SK-N-MC (cell line): ENCODE data around the gene GPR158.

Experiments
- DNase-seq: peaks from one replicate; pipeline ENCODE4 v3.0.0-alpha.2; 2011; ENCODE audit warnings: low read depth, low spot score
- H3K27ac ChIP-seq: fragments of 200-600 bp; sonication (generic); 2 replicates; pipeline ENCODE4 v1.5.1; 2016; ENCODE audit warnings: mixed run types
- H3K36me3 ChIP-seq: fragments of 200-600 bp; sonication (generic); 2 replicates; pipeline ENCODE4 v1.6.1; 2017; ENCODE audit warnings: antibody characterized with exemption, low read length, mixed read lengths; ENCODE audit not compliant: insufficient read depth
- H3K4me3 ChIP-seq: fragments of 200-600 bp; sonication (generic); 2 replicates; pipeline ENCODE4 v1.5.1; 2016
- H3K9ac ChIP-seq: fragments of 200-600 bp; sonication (generic); 2 replicates; pipeline ENCODE4 v1.8.0; 2017; ENCODE audit warnings: mixed run types, mixed read lengths; ENCODE audit not compliant: insufficient read length
- H3K9me3 ChIP-seq: fragments of 200-600 bp; sonication (generic); 2 replicates; pipeline ENCODE4 v1.6.1; 2017; ENCODE audit warnings: low read depth, mild to moderate bottlenecking, antibody characterized with exemption, low read length, moderate library complexity, mixed read lengths
- EZH2 ChIP-seq: fragments of 200-600 bp; sonication (generic); IDR thresholded peaks from one replicate; pipeline ENCODE4 v1.6.1; 2017; ENCODE audit warnings: antibody characterized with exemption
- FOXP2 ChIP-seq: optimal IDR thresholded peaks from 2 replicates; pipeline ENCODE3; 2011; ENCODE audit warnings: mild to moderate bottlenecking, moderate library complexity; ENCODE audit not compliant: insufficient read depth; ENCODE audit errors: extremely low read length, control extremely low read depth
- POLR2AphosphoS5 ChIP-seq: IDR thresholded peaks from 2 replicates; pipeline ENCODE4 v1.6.1; 2012; ENCODE audit warnings: mild to moderate bottlenecking, low read depth, low read length, borderline replicate concordance

The GPR158 gene

GRCh38 chr10:25561758-25562157, 387.0 kb downstream of the GPR158 start:
- no peak overlapping the region for H3K9ac ChIP-seq
- no peak overlapping the region for H3K27ac ChIP-seq
- H3K9me3 ChIP-seq, result no peaks in the 10 kb centered on the region
- no peaks in the 10 kb centered on the region for H3K36me3 ChIP-seq
- DNase-seq, result no peak
- H3K4me3 ChIP-seq, result no peak overlapping the region
- TF ChIP-seq FOXP2 (no peak), POLR2AphosphoS5 (no peak)

GRCh38 chr10:25562547-25562946, 387.7 kb downstream of the GPR158 start:
- H3K9me3 ChIP-seq, result no peaks in the 10 kb centered on the region
- no peak overlapping the region for H3K27ac ChIP-seq
- no peak for DNase-seq
- no peak overlapping the region for H3K9ac ChIP-seq
- H3K36me3 ChIP-seq, result no peaks in the 10 kb centered on the region
- H3K4me3 ChIP-seq, result no peak overlapping the region
- no peak for TF ChIP-seq FOXP2
- TF ChIP-seq POLR2AphosphoS5, result no peak

- DNase-seq, result no peak
- no peak for TF ChIP-seq EZH2
- TF ChIP-seq POLR2AphosphoS5, result no peak
- TF ChIP-seq FOXP2, result no peak
- Histone ChIP-seq H3K4me3 (no peak overlapping the region), H3K36me3 (no peaks in the 10 kb centered on the region), H3K27ac (no peak overlapping the region), H3K9ac (no peak overlapping the region), H3K9me3 (no peaks in the 10 kb centered on the region)
Measured at GRCh38 chr10:25564351-25564750, 389.6 kb downstream of the GPR158 start.

- Histone ChIP-seq H3K9me3 (no peaks in the 10 kb centered on the region), H3K9ac (no peak overlapping the region), H3K4me3 (no peak overlapping the region), H3K36me3 (no peaks in the 10 kb centered on the region), H3K27ac (no peak overlapping the region)
- TF ChIP-seq POLR2AphosphoS5, result no peak
- no peak for TF ChIP-seq FOXP2
- no peak for TF ChIP-seq EZH2
- DNase-seq, result no peak
Measured at GRCh38 chr10:25565570-25565969, 390.8 kb downstream of the GPR158 start.

GRCh38 chr10:25573316-25573715, 398.5 kb downstream of the GPR158 start:
- Histone ChIP-seq H3K9ac (no peak overlapping the region), H3K4me3 (no peak overlapping the region), H3K9me3 (no peaks in the 10 kb centered on the region), H3K27ac (no peak overlapping the region), H3K36me3 (no peaks in the 10 kb centered on the region)
- DNase-seq, result no peak
- TF ChIP-seq POLR2AphosphoS5, result no peak
- TF ChIP-seq FOXP2, result no peak
- no peak for TF ChIP-seq EZH2

GRCh38 chr10:25575343-25575742, 400.5 kb downstream of the GPR158 start:
- Histone ChIP-seq H3K4me3 (no peak overlapping the region), H3K27ac (no peak overlapping the region), H3K9me3 (no peaks in the 10 kb centered on the region), H3K36me3 (no peaks in the 10 kb centered on the region), H3K9ac (no peak overlapping the region)
- TF ChIP-seq POLR2AphosphoS5, result no peak
- TF ChIP-seq EZH2, result no peak
- TF ChIP-seq FOXP2, result no peak
- DNase-seq, result no peak

GRCh38 chr10:25578061-25578460, 403.3 kb downstream of the GPR158 start:
- Histone ChIP-seq H3K9me3 (no peaks in the 10 kb centered on the region), H3K4me3 (no peak overlapping the region), H3K27ac (no peak overlapping the region), H3K36me3 (no peaks in the 10 kb centered on the region), H3K9ac (no peak overlapping the region)
- DNase-seq, result no peak
- TF ChIP-seq EZH2, result no peak
- TF ChIP-seq POLR2AphosphoS5, result no peak
- no peak for TF ChIP-seq FOXP2

- Histone ChIP-seq H3K27ac (no peak overlapping the region), H3K36me3 (no peaks in the 10 kb centered on the region), H3K9ac (no peak overlapping the region), H3K9me3 (no peaks in the 10 kb centered on the region), H3K4me3 (no peak overlapping the region)
- no peak for TF ChIP-seq POLR2AphosphoS5
- TF ChIP-seq EZH2, result no peak
- no peak for DNase-seq
Measured at GRCh38 chr10:25582961-25583360, 408.2 kb downstream of the GPR158 start.

GRCh38 chr10:25600651-25601050, 425.9 kb downstream of the GPR158 start:
- no peaks in the 10 kb centered on the region for H3K9me3 ChIP-seq
- TF ChIP-seq FOXP2 (no peak), EZH2 (no peak), POLR2AphosphoS5 (no peak)

More at GRCh38 chr10:25600651-25601050, 425.9 kb downstream of the GPR158 start:
- H3K36me3 ChIP-seq, result no peaks in the 10 kb centered on the region
- H3K9ac ChIP-seq, result no peak overlapping the region
- H3K27ac ChIP-seq, result no peak overlapping the region
- H3K4me3 ChIP-seq, result no peak overlapping the region
- no peak for DNase-seq
